ENCODE results near the gene JAM3.

The JAM3 gene

GRCh38 chr11:134196756-134197155 lies 127.9 kb downstream of the JAM3 start:
- no peak for DNase-seq

DNA sequence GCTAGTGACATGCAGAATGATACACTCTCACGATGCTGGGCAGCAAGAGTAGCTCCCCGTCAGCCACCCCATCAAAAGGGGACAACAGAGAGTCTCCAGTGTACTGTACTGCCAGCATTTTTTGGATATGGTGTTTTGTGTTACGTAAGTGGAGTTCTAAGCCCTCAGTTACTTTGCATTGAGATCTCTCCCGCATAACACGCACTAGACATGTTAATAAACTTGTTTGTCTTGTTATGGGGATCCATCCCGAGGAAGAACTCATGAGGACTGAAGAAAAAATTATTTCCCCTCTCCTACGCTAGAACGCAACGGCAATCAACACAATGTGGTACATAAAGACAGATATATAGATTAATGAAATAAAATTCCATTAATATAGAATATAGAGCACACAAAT lies 130.7 kb downstream of the JAM3 start:
- no peak for DNase-seq

DNA sequence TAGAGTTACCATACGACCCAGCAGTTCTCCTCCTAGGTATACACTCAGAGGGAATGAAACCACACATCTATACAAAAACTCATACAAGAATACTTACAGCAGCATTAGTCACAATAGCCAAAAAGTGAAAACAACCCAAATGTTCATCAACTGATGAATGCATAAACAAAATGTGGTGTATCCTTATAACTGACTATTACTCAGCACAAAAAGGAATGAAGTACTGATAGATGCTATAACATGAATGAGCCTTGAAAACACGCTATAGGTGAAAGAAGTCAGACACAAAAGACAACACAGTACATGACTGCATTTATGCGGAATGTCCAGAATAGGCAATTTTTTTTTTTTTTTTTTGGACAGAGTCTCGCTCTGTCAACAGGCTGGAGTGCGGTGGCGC lies 131.8 kb downstream of the JAM3 start:
- no peak for DNase-seq
